Pancreas (tissue), 10 donors: ENCODE measurements around the gene PHLDB2. TPM values are rescaled to one million over a fixed set of nuclear protein-coding genes. Genes with fewer than 3 reads are reported as not detected.

Source experiments
- ATAC-seq, 4 donors: fragments of 200-7000 bp; cut with Tn5 transposase; one replicate each; pipeline versions ENCODE4 v1.8.0 to v1.9.1; 2020; ENCODE audit warnings: mild to moderate bottlenecking in 4 of 4, moderate library complexity in 4 of 4
- DNase-seq, 6 donors: peaks; one replicate each; pipeline ENCODE4 v3.0.0-alpha.2; 2020
- FAIRE-seq: peaks from 2 replicates; lab custom pipeline; 2012; peaks lifted over from hg19 to GRCh38; lab: Jason Lieb, UNC
- H3K27ac ChIP-seq, 4 donors: fragments of 200-600 bp; sonication (generic); 1 replicate in 3 of 4; 2 replicates in 1 of 4; pipeline versions ENCODE4 v1.5.0 to v1.8.0; 2020
- H3K27me3 ChIP-seq, 4 donors: fragments of 200-600 bp; one replicate each; pipeline ENCODE4 v1.8.0; 2021
- H3K36me3 ChIP-seq, 3 donors: fragments of 200-600 bp; sonication (generic) in 1 of 3; one replicate each; pipeline versions ENCODE4 v1.5.0 to v1.8.0; 2020 to 2021
- H3K4me1 ChIP-seq, 3 donors: fragments of 200-600 bp; one replicate each; pipeline ENCODE4 v1.8.0; 2021
- H3K4me3 ChIP-seq, 4 donors: fragments of 200-600 bp; sonication (generic) in 2 of 4; one replicate each; pipeline versions ENCODE4 v1.5.0 to v1.8.0; 2020 to 2021
- H3K9me3 ChIP-seq, 4 donors: fragments of 200-600 bp; one replicate each; pipeline ENCODE4 v1.8.0; 2021
- CTCF ChIP-seq, 4 donors: fragments of 200-600 bp; sonication (generic) in 3 of 4; IDR thresholded peaks; one replicate each; pipeline versions ENCODE4 v1.5.0 to v1.8.0; 2021; ENCODE audit warnings: antibody characterized with exemption in 4 of 4
- WGBS, 2 donors: extraction: QIAGEN DNeasy Blood & Tissue Kit; methylation state at CpG; one replicate each; pipeline ENCODE4 v1.1.7; 2013; 5-methylcytosine and 5-hydroxymethylcytosine counted together
- intact Hi-C, 3 donors: fragments of 100-400 bp; cut with DNase I; formaldehyde crosslinking; loops; one replicate each; pipeline versions ENCODE4 v1.11.1 to v1.14.2; 2022
- polyA plus RNA-seq, 2 donors: library from polyadenylated mRNA; stranded (reverse); fragments of 200-250 nt; gene quantifications; one replicate each; pipeline ENCODE4 v1.2.3, GENCODE V29; 2013
- total RNA-seq, 6 donors: library from RNA; stranded (reverse); fragmentation: NEBNext Ultra II Directional in 4 of 6; extraction: Animal tissue kit (Norgen Biotek cat#: 25700) in 4 of 6; gene quantifications; one replicate each; pipeline versions ENCODE4 v1.2.1 to v1.2.4, GENCODE V29; 2021 to 2023
- donor health status: healthy with polysubstance abuse.
- donor health status: DM: no; HTN: no; CAD: no; lungs with moderate emphysema.
- donor health status: DM: no; HTN: no; CAD: no.
- donor health status: control.
- donor health status: control.
- donor health status: Bipolar disorder and iron deficiency.
- donor health status: DM: yes; HTN: yes; CAD: no.
- donor health status: DM: no; HTN: no; CAD: no.
- donor health status: DM: no; HTN: no; CAD: no.
- donor health status: DM: yes; HTN: yes; CAD: no.

Gene PHLDB2
- total and polyA plus RNA-seq, 8 donors, result 10.8 to 36.7 (median 15.1) TPM

- ATAC-seq (no peak), DNase-seq (no peak), FAIRE-seq (no peak)
- no peak for TF ChIP-seq CTCF (IDR thresholded peaks at IDR 0.05)
- Histone ChIP-seq H3K27me3 (no peaks in the 10 kb centered on the region), H3K4me3 (no peak overlapping the region), H3K9me3 (no peaks in the 10 kb centered on the region), H3K36me3 (no peaks in the 10 kb centered on the region), H3K4me1 (no peaks in the 10 kb centered on the region), H3K27ac (no peak overlapping the region)
- 69 to 80% methylated on average over 2 of the region's 2 CpGs for WGBS, 2 donors
- intact Hi-C loops, result no loop called here
Observed at GRCh38 chr3:111906656-111907055, 47.6 kb downstream of the PHLDB2 start.

- no peak for FAIRE-seq
- no peak overlapping the region for H3K4me3 ChIP-seq
- 83 to 88% methylated on average over 4 of the region's 4 CpGs for WGBS, 2 donors
- no peak overlapping the region for H3K27ac ChIP-seq
- intact Hi-C loops, result no loop called here
- DNase-seq, result no peak
- H3K36me3 ChIP-seq, result no peaks in the 10 kb centered on the region
- no peak for TF ChIP-seq CTCF (IDR thresholded peaks at IDR 0.05)
- no peaks in the 10 kb centered on the region for H3K9me3 ChIP-seq
- ATAC-seq, result no peak
- H3K27me3 ChIP-seq, result no peaks in the 10 kb centered on the region
- H3K4me1 ChIP-seq, result no peaks in the 10 kb centered on the region
Observed at GRCh38 chr3:111907151-111907550, 48.1 kb downstream of the PHLDB2 start.

GRCh38 chr3:111910806-111911205, 51.7 kb downstream of the PHLDB2 start:
- DNase-seq (no peak), ATAC-seq (peak in 3 of 4 donors; percentile 50 to 66 (median 56)), FAIRE-seq (no peak)
- Histone ChIP-seq H3K27ac (no peak overlapping the region), H3K27me3 (no peaks in the 10 kb centered on the region), H3K4me3 (no peak overlapping the region), H3K36me3 (no peaks in the 10 kb centered on the region), H3K9me3 (no peaks in the 10 kb centered on the region), H3K4me1 (no peaks in the 10 kb centered on the region)
- WGBS, 2 donors, result 31 to 38% methylated on average over 2 of the region's 2 CpGs
- no peak for TF ChIP-seq CTCF (IDR thresholded peaks at IDR 0.05)
- intact Hi-C loops, result no loop called here

- WGBS, 2 donors, result 78 to 92% methylated on average over 3 of the region's 3 CpGs
- no peaks in the 10 kb centered on the region for H3K9me3 ChIP-seq
- TF ChIP-seq CTCF (IDR thresholded peaks at IDR 0.05), result no peak
- intact Hi-C loops, result no loop called here
- H3K27ac ChIP-seq, result no peak overlapping the region
- H3K4me1 ChIP-seq, result peaks cover 0 to under 1% (median 0%) of the 10 kb centered on the region in 3 donors
- no peaks in the 10 kb centered on the region for H3K36me3 ChIP-seq
- no peak overlapping the region for H3K4me3 ChIP-seq
- DNase-seq, result no peak
- no peak for ATAC-seq
- FAIRE-seq, result no peak
- no peaks in the 10 kb centered on the region for H3K27me3 ChIP-seq
Observed at GRCh38 chr3:111911446-111911845, 52.4 kb downstream of the PHLDB2 start.

GRCh38 chr3:111913163-111913763, 54.2 kb downstream of the PHLDB2 start:
- FAIRE-seq (no peak), ATAC-seq (no peak), DNase-seq (no peak)
- Histone ChIP-seq H3K27ac (no peak overlapping the region), H3K27me3 (no peaks in the 10 kb centered on the region), H3K36me3 (no peaks in the 10 kb centered on the region), H3K4me3 (no peak overlapping the region), H3K9me3 (no peaks in the 10 kb centered on the region), H3K4me1 (peaks cover 0 to 14% (median 0%) of the 10 kb centered on the region in 3 donors)
- WGBS, 2 donors, result 67 to 76% methylated on average over 8 of the region's 8 CpGs
- intact Hi-C loops, result no loop called here
- TF ChIP-seq CTCF (IDR thresholded peaks at IDR 0.05), result no peak
